Measurements from ENCODE around the gene PDXK. TPM values are rescaled to one million over a fixed set of nuclear protein-coding genes. Genes with fewer than 3 reads are reported as not detected.
A peak's percentile ranks its signal among the peaks of the same experiment; 100 is the strongest.

The PDXK gene
- total RNA-seq, 1 experiment from 2014 or later: 46.4 TPM

GRCh38 chr21:43727519-43728153 is 8.7 kb downstream of the PDXK start:
- Histone ChIP-seq H3K4me1 (peaks cover 15% of the 10 kb centered on the region), H3K4me3 (no peak overlapping the region), H3K27ac (peak overlapping the region; percentile 51), H3K36me3 (no peaks in the 10 kb centered on the region), H3K27me3 (no peaks in the 10 kb centered on the region), H3K9me3 (replicated peaks) (no peaks in the 10 kb centered on the region)
- DNase-seq: no peak

- Histone ChIP-seq H3K27me3 (no peaks in the 10 kb centered on the region), H3K36me3 (no peaks in the 10 kb centered on the region), H3K9me3 (replicated peaks) (no peaks in the 10 kb centered on the region), H3K4me1 (peaks cover 15% of the 10 kb centered on the region), H3K27ac (peak overlapping the region; percentile 51), H3K4me3 (peak overlapping the region; percentile 59)
- no peak for DNase-seq
Observed at GRCh38 chr21:43728154-43728466, 9.2 kb downstream of the PDXK start.

- no peaks in the 10 kb centered on the region for H3K36me3 ChIP-seq
- peak overlapping the region; percentile 59 for H3K4me3 ChIP-seq
- DNase-seq: peak; percentile 92
- no peaks in the 10 kb centered on the region for H3K27me3 ChIP-seq
- peak overlapping the region; percentile 51 for H3K27ac ChIP-seq
- no peaks in the 10 kb centered on the region for H3K9me3 ChIP-seq (replicated peaks)
- H3K4me1 ChIP-seq: peaks cover 15% of the 10 kb centered on the region
Observed at GRCh38 chr21:43728467-43729390, 9.8 kb downstream of the PDXK start.

GRCh38 chr21:43731476-43731875 is 12.5 kb downstream of the PDXK start:
- Histone ChIP-seq H3K36me3 (no peaks in the 10 kb centered on the region), H3K27me3 (no peaks in the 10 kb centered on the region), H3K4me1 (peaks cover 22% of the 10 kb centered on the region), H3K4me3 (no peak overlapping the region), H3K27ac (no peak overlapping the region), H3K9me3 (replicated peaks) (no peaks in the 10 kb centered on the region)
- no peak for DNase-seq

- H3K27ac ChIP-seq: no peak overlapping the region
- H3K27me3 ChIP-seq: no peaks in the 10 kb centered on the region
- no peak overlapping the region for H3K4me3 ChIP-seq
- H3K36me3 ChIP-seq: no peaks in the 10 kb centered on the region
- H3K9me3 ChIP-seq (replicated peaks): no peaks in the 10 kb centered on the region
- DNase-seq: no peak
- H3K4me1 ChIP-seq: peaks cover 22% of the 10 kb centered on the region
Observed at GRCh38 chr21:43731891-43732711, 13.2 kb downstream of the PDXK start.

GRCh38 chr21:43733060-43733459 is 14.1 kb downstream of the PDXK start:
- Histone ChIP-seq H3K27me3 (no peaks in the 10 kb centered on the region), H3K9me3 (replicated peaks) (no peaks in the 10 kb centered on the region), H3K36me3 (no peaks in the 10 kb centered on the region), H3K27ac (no peak overlapping the region), H3K4me1 (peaks cover 17% of the 10 kb centered on the region), H3K4me3 (no peak overlapping the region)
- DNase-seq: no peak

GRCh38 chr21:43733529-43734071 is 14.7 kb downstream of the PDXK start:
- Histone ChIP-seq H3K27ac (no peak overlapping the region), H3K36me3 (no peaks in the 10 kb centered on the region), H3K9me3 (replicated peaks) (no peaks in the 10 kb centered on the region), H3K27me3 (no peaks in the 10 kb centered on the region), H3K4me1 (peaks cover 15% of the 10 kb centered on the region; the same call in 1 of the 2 replicates), H3K4me3 (no peak overlapping the region)
- DNase-seq: no peak

GRCh38 chr21:43734131-43734927 is 15.4 kb downstream of the PDXK start:
- DNase-seq: no peak
- H3K4me3 ChIP-seq: no peak overlapping the region
- H3K4me1 ChIP-seq: peaks cover 15% of the 10 kb centered on the region; the same call in 1 of the 2 replicates
- no peaks in the 10 kb centered on the region for H3K9me3 ChIP-seq (replicated peaks)
- H3K36me3 ChIP-seq: 0 out of 2 replicates have a peak, but pooled peaks cover 2% of the 10 kb centered on the region
- no peak overlapping the region for H3K27ac ChIP-seq
- no peaks in the 10 kb centered on the region for H3K27me3 ChIP-seq

GRCh38 chr21:43734928-43735229 is 15.9 kb downstream of the PDXK start:
- H3K4me3 ChIP-seq: no peak overlapping the region
- 0 out of 2 replicates have a peak, but pooled peaks cover 2% of the 10 kb centered on the region for H3K36me3 ChIP-seq
- DNase-seq: peak in 1 of 2 experiments; percentile 17
- H3K9me3 ChIP-seq (replicated peaks): no peaks in the 10 kb centered on the region
- no peak overlapping the region for H3K27ac ChIP-seq
- H3K4me1 ChIP-seq: peaks cover 15% of the 10 kb centered on the region; the same call in 1 of the 2 replicates
- no peaks in the 10 kb centered on the region for H3K27me3 ChIP-seq

GRCh38 chr21:43735236-43736091 is 16.5 kb downstream of the PDXK start:
- Histone ChIP-seq H3K27me3 (no peaks in the 10 kb centered on the region), H3K36me3 (0 out of 2 replicates have a peak, but pooled peaks cover 2% of the 10 kb centered on the region), H3K4me1 (peaks cover 15% of the 10 kb centered on the region; the same call in 1 of the 2 replicates), H3K9me3 (replicated peaks) (no peaks in the 10 kb centered on the region), H3K4me3 (no peak overlapping the region), H3K27ac (no peak overlapping the region)
- DNase-seq: no peak

- H3K9me3 ChIP-seq (replicated peaks): no peaks in the 10 kb centered on the region
- no peak overlapping the region for H3K27ac ChIP-seq
- DNase-seq: no peak
- H3K36me3 ChIP-seq: 0 out of 2 replicates have a peak, but pooled peaks cover 2% of the 10 kb centered on the region
- peaks cover 15% of the 10 kb centered on the region; the same call in 1 of the 2 replicates for H3K4me1 ChIP-seq
- no peak overlapping the region for H3K4me3 ChIP-seq
- no peaks in the 10 kb centered on the region for H3K27me3 ChIP-seq
Observed at GRCh38 chr21:43736224-43736883, 17.4 kb downstream of the PDXK start.

- no peaks in the 10 kb centered on the region for H3K27me3 ChIP-seq
- no peak for DNase-seq
- peaks cover 15% of the 10 kb centered on the region; the same call in 1 of the 2 replicates for H3K4me1 ChIP-seq
- H3K27ac ChIP-seq: no peak overlapping the region
- H3K4me3 ChIP-seq: no peak overlapping the region
- H3K9me3 ChIP-seq (replicated peaks): no peaks in the 10 kb centered on the region
- 0 out of 2 replicates have a peak, but pooled peaks cover 2% of the 10 kb centered on the region for H3K36me3 ChIP-seq
Observed at GRCh38 chr21:43737158-43737950, 18.4 kb downstream of the PDXK start.
